HepG2 (cell line): ENCODE results near the gene AKT3. TPM values are rescaled to one million over a fixed set of nuclear protein-coding genes. Genes with fewer than 3 reads are reported as not detected.

Experiments
- GLMP ChIP-seq: sonication (generic); formaldehyde crosslinking; IDR thresholded peaks from 2 replicates; pipeline ENCODE4 v1.9.0; 2021; ENCODE audit warnings: missing genetic modification reagents, mild to moderate bottlenecking, borderline replicate concordance
- HDAC6 ChIP-seq: fragments of 200-600 bp; sonication (generic); IDR thresholded peaks from 2 replicates; pipeline ENCODE4 v1.7.0; 2017; ENCODE audit warnings: mild to moderate bottlenecking, antibody characterized with exemption, low read length, low read depth
- HNF1A ChIP-seq, 2 experiments: sonication (generic) in 1 of 2; formaldehyde crosslinking in 1 of 2; IDR thresholded peaks; 2 replicates each; pipeline versions ENCODE4 v1.4.0 to v1.6.1; 2016 to 2020; ENCODE audit warnings: borderline replicate concordance in 1 of 2, low read depth in 1 of 2, mild to moderate bottlenecking in 1 of 2, missing genetic modification reagents in 1 of 2
- NFE2L1 ChIP-seq: sonication (generic); formaldehyde crosslinking; IDR thresholded peaks from 2 replicates; pipeline ENCODE4 v1.4.0; 2020; ENCODE audit warnings: missing genetic modification reagents, mild to moderate bottlenecking, borderline replicate concordance
- NPAS2 ChIP-seq: sonication (generic); formaldehyde crosslinking; IDR thresholded peaks from 2 replicates; pipeline ENCODE4 v1.8.0; 2022; ENCODE audit warnings: mild to moderate bottlenecking, missing genetic modification reagents, borderline replicate concordance
- SMAD9 ChIP-seq: sonication (generic); formaldehyde crosslinking; IDR thresholded peaks from 2 replicates; pipeline ENCODE4 v1.5.1; 2020; ENCODE audit warnings: mild to moderate bottlenecking, missing genetic modification reagents
- ZNF17 ChIP-seq: sonication (generic); formaldehyde crosslinking; IDR thresholded peaks from 2 replicates; pipeline ENCODE4 v1.5.0; 2020; ENCODE audit warnings: mild to moderate bottlenecking, missing genetic modification reagents
- ZNF839 ChIP-seq: sonication (generic); formaldehyde crosslinking; IDR thresholded peaks from 2 replicates; pipeline ENCODE4 v1.4.0; 2020; ENCODE audit warnings: missing genetic modification reagents, mild to moderate bottlenecking, borderline replicate concordance
- polyA plus RNA-seq, 8 experiments: library from polyadenylated mRNA; depleted of rRNA in 3 of 8; stranded (reverse) in 7 of 8; unstranded in 1 of 8; fragments of >200 nt; fragmentation: Illumina TruSeq in 4 of 8; extraction: Trizol in 4 of 8; gene quantifications; 2 replicates each; pipeline versions ENCODE4 v1.2.1 to v1.2.3, GENCODE V29; 2011 to 2016; ENCODE audit warnings: low read depth in 4 of 8, missing spikeins in 1 of 8, mixed read lengths in 1 of 8; ENCODE audit not compliant: insufficient read depth in 1 of 8
- total RNA-seq, 5 experiments: library from RNA; depleted of rRNA; stranded (reverse); fragments of >200 nt; fragmentation: Illumina TruSeq; extraction: Trizol; gene quantifications; 2 replicates each; pipeline ENCODE4 v1.2.3, GENCODE V29; 2016; ENCODE audit warnings: low read depth in 1 of 5

Gene AKT3
- total and polyA plus RNA-seq, 2 of the 13 experiments (the other 11 are each of a cell fraction or from before 2014, with no cell fraction given) = 0.07 TPM

- TF ChIP-seq HNF1A (IDR thresholded peaks at IDR 0.05; ENCODE audit: low read depth) = no peak
- no peak for TF ChIP-seq HNF1A (CRISPR knock-in tag; IDR thresholded peaks at IDR 0.05; ENCODE audit: borderline replicate concordance)
- no peak for TF ChIP-seq ZNF839
- TF ChIP-seq NFE2L1 (CRISPR knock-in tag) = no peak
- no peak for TF ChIP-seq SMAD9 (CRISPR knock-in tag)
- TF ChIP-seq GLMP (CRISPR knock-in tag) = no peak
- no peak for TF ChIP-seq HDAC6
- no peak for TF ChIP-seq ZNF17 (CRISPR knock-in tag)
- TF ChIP-seq NPAS2 = no peak
Observed at GRCh38 chr1:243713470-243714186, 136.4 kb downstream of the AKT3 start (continued).
